Activated T-cell treated with anti-CD3 and anti-CD28 coated beads, Interleukin-2, amount 50 U/mL, for 48 hours (primary cell): Measurements from ENCODE around the gene C1QTNF9.
"Not testable (repeated sequence)": the region's sequence is repeated elsewhere in the genome, so short reads cannot be mapped to it uniquely, and the experiment has no call there.

ENCODE experiments used
- DNase-seq, 2 experiments: peaks; one replicate each; pipeline ENCODE4 v3.0.0-alpha.2; 2020

C1QTNF9 gene

DNA sequence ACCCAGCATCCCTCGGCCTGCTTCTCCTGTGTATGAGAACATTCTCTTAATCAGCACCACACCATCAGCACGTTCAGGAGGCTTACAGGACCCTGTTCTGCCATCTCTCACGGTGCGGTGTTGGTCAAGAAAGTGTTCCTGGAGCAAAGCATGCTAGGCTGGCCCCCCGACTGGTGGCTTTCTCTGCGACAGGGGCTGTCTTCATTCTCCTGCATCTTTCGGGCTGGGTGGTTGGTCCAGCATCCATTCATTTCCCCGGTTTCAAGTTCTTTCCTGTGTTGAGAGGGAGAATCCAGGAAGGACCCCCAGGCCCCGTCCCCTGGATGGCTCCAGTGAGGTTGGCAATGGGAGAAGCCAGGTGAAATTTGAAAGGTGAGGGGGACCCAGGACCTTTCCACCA lies 55.8 kb downstream of the C1QTNF9 start:
- DNase-seq = no peak

DNA sequence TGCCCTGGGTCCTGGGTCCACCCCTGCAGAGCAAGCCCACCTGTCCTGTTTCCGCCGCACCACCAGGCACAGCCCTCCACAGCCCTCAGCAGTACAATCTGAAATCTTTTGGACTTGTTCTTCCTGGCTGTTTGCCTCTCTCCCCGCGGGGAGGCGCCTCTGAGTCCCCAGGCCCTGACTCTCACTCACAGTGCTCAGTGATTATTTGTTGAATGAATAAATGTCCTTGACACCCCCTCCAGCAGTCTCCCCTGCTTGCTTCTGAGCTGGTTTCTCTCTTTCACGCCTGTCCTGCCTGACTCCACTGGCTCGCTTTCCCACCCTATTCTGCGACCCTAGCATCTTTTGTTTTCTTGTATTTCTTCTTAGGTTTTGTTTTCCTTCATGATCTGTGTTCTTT lies 56.9 kb downstream of the C1QTNF9 start:
- DNase-seq = not testable (repeated sequence)

DNA sequence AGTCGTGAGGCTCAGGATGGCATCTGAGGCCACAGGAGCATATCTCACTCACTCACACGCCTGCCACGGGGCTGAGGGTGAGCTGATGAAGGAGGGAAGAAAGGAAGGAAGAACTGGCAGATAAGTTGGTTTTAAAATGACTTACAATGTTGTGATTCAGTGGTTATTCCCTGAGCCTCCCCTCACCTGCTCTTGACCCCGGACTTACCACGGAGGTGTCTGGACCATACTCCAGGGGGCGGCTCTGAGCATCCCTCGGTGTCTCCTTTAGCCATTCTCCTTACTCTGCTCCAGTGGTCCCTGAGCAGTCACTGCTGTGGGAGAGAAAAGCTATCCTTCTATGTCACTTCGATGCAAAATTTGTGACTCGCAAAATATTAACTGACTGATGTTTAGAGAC lies 61.9 kb downstream of the C1QTNF9 start:
- not testable (repeated sequence) for DNase-seq
